Measurements from ENCODE around the gene PLCXD3. TPM values are rescaled to one million over a fixed set of nuclear protein-coding genes. Genes with fewer than 3 reads are reported as not detected.

The PLCXD3 gene
- total RNA-seq, 1 experiment from 2014 or later = 0.04 TPM

- no peak for DNase-seq (ENCODE audit: low spot score)
- Mint-ChIP-seq H3K27ac (no peak overlapping the region), H3K4me1 (peaks cover 36% of the 10 kb centered on the region), H3K36me3 (peaks cover 2% of the 10 kb centered on the region; the same call in 1 of the 2 replicates), H3K27me3 (ENCODE audit: low read depth) (no peaks in the 10 kb centered on the region), H3K4me3 (no peak overlapping the region), H3K9me3 (peaks cover 20% of the 10 kb centered on the region)
- ChIA-PET POLR2A (no interaction called here), CTCF (no interaction called here)
- no peak for ATAC-seq
- no peak for TF ChIP-seq AR (CRISPR knock-in tag; IDR thresholded peaks at IDR 0.05)
- TF ChIP-seq, protein P1, sequence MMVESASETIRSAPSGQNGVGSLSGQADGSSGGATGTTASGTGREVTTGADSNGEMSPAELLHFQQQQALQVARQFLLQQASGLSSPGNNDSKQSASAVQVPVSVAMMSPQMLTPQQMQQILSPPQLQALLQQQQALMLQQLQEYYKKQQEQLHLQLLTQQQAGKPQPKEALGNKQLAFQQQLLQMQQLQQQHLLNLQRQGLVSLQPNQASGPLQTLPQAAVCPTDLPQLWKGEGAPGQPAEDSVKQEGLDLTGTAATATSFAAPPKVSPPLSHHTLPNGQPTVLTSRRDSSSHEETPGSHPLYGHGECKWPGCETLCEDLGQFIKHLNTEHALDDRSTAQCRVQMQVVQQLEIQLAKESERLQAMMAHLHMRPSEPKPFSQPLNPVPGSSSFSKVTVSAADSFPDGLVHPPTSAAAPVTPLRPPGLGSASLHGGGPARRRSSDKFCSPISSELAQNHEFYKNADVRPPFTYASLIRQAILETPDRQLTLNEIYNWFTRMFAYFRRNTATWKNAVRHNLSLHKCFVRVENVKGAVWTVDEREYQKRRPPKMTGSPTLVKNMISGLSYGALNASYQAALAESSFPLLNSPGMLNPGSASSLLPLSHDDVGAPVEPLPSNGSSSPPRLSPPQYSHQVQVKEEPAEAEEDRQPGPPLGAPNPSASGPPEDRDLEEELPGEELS (CRISPR knock-in tag; IDR thresholded peaks at IDR 0.05) = no peak
- TF ChIP-seq ZNF423 (CRISPR knock-in tag; IDR thresholded peaks at IDR 0.05) = no peak
- no peak for TF ChIP-seq NR1H2 (CRISPR knock-in tag; IDR thresholded peaks at IDR 0.05)
- no peak for TF ChIP-seq MXD4 (CRISPR knock-in tag; IDR thresholded peaks at IDR 0.05; ENCODE audit: borderline replicate concordance)
- TF ChIP-seq, protein P2, sequence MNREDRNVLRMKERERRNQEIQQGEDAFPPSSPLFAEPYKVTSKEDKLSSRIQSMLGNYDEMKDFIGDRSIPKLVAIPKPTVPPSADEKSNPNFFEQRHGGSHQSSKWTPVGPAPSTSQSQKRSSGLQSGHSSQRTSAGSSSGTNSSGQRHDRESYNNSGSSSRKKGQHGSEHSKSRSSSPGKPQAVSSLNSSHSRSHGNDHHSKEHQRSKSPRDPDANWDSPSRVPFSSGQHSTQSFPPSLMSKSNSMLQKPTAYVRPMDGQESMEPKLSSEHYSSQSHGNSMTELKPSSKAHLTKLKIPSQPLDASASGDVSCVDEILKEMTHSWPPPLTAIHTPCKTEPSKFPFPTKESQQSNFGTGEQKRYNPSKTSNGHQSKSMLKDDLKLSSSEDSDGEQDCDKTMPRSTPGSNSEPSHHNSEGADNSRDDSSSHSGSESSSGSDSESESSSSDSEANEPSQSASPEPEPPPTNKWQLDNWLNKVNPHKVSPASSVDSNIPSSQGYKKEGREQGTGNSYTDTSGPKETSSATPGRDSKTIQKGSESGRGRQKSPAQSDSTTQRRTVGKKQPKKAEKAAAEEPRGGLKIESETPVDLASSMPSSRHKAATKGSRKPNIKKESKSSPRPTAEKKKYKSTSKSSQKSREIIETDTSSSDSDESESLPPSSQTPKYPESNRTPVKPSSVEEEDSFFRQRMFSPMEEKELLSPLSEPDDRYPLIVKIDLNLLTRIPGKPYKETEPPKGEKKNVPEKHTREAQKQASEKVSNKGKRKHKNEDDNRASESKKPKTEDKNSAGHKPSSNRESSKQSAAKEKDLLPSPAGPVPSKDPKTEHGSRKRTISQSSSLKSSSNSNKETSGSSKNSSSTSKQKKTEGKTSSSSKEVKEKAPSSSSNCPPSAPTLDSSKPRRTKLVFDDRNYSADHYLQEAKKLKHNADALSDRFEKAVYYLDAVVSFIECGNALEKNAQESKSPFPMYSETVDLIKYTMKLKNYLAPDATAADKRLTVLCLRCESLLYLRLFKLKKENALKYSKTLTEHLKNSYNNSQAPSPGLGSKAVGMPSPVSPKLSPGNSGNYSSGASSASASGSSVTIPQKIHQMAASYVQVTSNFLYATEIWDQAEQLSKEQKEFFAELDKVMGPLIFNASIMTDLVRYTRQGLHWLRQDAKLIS (CRISPR knock-in tag; IDR thresholded peaks at IDR 0.05; ENCODE audit: borderline replicate concordance) = no peak
- TF ChIP-seq NFYB (CRISPR knock-in tag; conservative IDR thresholded peaks at IDR 0.05; ENCODE audit: low read depth) = no peak
- no peak for TF ChIP-seq E2F4 (CRISPR knock-in tag; IDR thresholded peaks at IDR 0.05; ENCODE audit: borderline replicate concordance, low read depth)
- no peak for TF ChIP-seq ARID4B (CRISPR knock-in tag; IDR thresholded peaks at IDR 0.05; ENCODE audit: borderline replicate concordance)
- no peak for TF ChIP-seq JUN (CRISPR knock-in tag; IDR thresholded peaks at IDR 0.05)
- no peak for TF ChIP-seq FOXJ3 (CRISPR knock-in tag; IDR thresholded peaks at IDR 0.05; ENCODE audit: borderline replicate concordance)
- no peak for TF ChIP-seq TEAD4 (CRISPR knock-in tag; IDR thresholded peaks at IDR 0.05)
- TF ChIP-seq, protein P3, sequence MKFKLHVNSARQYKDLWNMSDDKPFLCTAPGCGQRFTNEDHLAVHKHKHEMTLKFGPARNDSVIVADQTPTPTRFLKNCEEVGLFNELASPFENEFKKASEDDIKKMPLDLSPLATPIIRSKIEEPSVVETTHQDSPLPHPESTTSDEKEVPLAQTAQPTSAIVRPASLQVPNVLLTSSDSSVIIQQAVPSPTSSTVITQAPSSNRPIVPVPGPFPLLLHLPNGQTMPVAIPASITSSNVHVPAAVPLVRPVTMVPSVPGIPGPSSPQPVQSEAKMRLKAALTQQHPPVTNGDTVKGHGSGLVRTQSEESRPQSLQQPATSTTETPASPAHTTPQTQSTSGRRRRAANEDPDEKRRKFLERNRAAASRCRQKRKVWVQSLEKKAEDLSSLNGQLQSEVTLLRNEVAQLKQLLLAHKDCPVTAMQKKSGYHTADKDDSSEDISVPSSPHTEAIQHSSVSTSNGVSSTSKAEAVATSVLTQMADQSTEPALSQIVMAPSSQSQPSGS (CRISPR knock-in tag; IDR thresholded peaks at IDR 0.05; ENCODE audit: borderline replicate concordance, low read depth) = no peak
- no peak for TF ChIP-seq ELF4 (CRISPR knock-in tag; IDR thresholded peaks at IDR 0.05; ENCODE audit: low read depth)
- no peak for TF ChIP-seq CREM (CRISPR knock-in tag; IDR thresholded peaks at IDR 0.05)
- TF ChIP-seq, protein P4, sequence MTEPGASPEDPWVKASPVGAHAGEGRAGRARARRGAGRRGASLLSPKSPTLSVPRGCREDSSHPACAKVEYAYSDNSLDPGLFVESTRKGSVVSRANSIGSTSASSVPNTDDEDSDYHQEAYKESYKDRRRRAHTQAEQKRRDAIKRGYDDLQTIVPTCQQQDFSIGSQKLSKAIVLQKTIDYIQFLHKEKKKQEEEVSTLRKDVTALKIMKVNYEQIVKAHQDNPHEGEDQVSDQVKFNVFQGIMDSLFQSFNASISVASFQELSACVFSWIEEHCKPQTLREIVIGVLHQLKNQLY (CRISPR knock-in tag; IDR thresholded peaks at IDR 0.05) = no peak
Observed at GRCh38 chr5:41286165-41286564, 224.2 kb downstream of the PLCXD3 start.

Measured in WTC11 (cell line).